DMS 273 treated with DMSO at 0.1 percent for 48 hours (cell line): ENCODE results near the gene PTPRM.
A peak's percentile ranks its signal among the peaks of the same experiment; 100 is the strongest.

ENCODE experiments used
- DNase-seq: peaks from one replicate; lab custom pipeline; 2025; lab: John Stamatoyannopoulos, UW

The PTPRM gene

GRCh38 chr18:7757175-7757574 lies 190.1 kb downstream of the PTPRM start:
- DNase-seq, result no peak

GRCh38 chr18:7758764-7759163 lies 191.6 kb downstream of the PTPRM start:
- no peak for DNase-seq

DNA sequence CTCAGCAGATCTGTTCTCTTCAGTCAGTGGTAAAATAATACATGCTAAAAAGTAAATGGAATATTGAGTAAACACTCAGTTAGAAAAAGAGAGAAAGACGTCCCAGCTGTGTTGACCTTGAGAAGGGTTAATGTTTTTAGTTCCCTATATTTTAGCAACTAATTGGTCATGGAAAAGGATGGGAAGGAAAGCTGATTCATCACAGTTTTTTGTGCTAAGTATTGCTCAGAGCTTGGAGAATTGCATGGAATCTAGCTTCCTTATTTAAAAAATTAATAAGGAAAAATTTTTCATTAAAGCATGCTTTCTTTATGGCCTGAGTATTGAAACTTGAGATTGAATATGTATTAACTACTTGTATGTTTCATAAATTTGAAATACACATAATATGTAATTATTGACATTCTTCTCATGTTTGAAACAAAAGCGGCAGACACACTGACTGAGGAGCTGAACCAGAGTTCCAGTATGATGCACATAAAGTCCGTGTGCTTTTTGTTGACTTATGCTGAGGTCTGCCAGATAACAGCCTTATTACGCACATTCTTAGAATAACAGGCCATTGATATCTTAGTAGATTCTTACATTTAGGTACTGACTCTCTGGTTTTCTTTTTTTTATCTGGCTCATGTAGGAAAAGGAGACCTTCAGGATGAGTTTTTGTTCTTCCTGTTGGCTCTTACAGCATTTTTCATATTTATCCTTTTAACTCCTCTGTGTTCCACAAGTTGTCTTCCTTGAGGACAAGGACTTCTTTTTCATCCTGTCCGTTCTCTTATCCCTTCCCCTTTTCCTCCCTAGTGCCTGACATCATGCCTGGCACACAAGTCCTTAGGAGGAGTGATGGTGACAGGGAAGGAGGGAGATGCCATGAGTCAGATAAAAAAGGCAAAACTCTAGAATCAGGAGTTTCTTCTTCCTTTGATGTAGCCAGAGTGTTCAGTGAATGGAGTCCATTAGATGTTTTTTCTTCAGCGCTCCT lies 194.1 kb downstream of the PTPRM start:
- no peak for DNase-seq

GRCh38 chr18:7764405-7764804 lies 197.3 kb downstream of the PTPRM start:
- DNase-seq, result no peak

DNA sequence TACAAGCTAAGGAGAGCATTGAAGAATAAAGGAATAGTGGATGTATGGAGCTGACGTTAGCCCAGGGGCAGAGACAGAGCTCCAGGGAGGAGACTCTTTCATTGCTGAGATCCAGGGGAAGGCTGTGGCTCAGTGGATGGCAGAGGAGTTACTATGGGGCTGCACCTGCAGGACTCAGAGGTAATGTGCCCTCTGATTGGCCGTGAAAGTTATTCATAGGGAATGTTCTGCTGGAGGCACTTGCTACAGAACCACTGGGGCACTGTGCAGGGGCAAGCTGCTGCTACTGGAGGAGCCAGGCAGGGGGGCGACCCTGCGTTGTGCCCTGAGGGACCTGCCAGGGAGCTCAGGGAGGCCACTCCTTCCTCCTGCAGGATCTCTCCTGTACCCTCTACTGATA lies 199.2 kb downstream of the PTPRM start:
- DNase-seq, result no peak

DNA sequence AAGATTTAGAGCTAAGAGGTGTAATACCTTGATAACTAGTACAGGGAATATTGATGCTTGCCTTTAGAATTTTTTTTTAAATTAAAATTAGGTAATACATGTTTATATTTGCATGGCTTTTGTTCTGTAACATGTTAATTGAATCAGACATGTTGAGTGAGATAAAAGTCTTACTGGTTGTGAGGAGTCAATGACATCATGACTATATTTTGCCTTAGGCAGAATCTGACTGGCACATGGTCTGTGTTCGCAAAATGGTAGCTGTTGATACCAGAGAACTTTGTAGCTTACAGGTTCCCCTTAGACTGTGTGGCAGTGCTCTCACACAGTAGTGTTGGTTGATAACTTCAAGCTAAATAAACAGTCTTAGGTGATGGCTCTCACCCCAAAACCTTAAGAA lies 199.7 kb downstream of the PTPRM start:
- DNase-seq, result no peak

DNA sequence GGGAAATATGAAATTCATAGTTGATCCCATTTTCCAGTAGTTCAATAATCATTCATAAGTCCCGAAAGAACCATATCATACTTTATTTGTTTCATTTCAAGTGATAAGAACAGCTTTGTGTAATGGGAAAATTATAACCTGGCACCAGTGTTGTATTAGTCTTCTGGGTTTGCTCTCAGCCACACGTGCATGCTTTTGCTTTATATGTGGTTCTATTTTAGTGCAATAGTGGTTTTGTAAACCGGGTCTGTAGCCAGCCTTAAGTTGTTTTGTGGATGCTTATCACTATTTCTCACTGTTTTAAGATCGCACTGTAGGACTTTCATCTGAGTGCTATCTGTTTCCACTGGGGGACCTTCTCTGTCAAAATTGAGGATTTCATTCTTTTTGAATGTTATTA lies 203.8 kb downstream of the PTPRM start:
- DNase-seq, result no peak

- DNase-seq, result no peak
Measured at GRCh38 chr18:7772510-7772888, 205.4 kb downstream of the PTPRM start.

GRCh38 chr18:7772951-7773350 lies 205.8 kb downstream of the PTPRM start:
- DNase-seq, result no peak

DNA sequence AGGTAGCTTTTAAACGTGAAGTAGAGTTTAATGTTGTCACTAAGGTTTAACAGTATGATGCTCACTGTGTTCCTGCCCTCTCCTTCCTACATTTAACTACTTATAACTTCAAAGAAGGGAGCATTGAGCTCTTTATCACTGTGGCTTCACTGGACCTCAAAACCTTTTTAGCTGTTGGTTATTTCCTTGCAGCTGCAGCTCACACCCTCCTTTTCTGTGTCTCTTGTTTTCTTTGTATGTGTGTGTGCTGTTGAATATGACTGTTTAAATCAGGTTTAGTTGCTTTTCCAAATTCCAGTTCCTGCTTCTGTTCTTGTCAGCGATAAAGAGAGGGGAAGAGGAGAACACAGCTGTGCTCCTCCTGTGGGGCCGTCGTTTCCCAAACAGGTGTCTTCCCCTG lies 208.0 kb downstream of the PTPRM start:
- DNase-seq, result no peak

DNA sequence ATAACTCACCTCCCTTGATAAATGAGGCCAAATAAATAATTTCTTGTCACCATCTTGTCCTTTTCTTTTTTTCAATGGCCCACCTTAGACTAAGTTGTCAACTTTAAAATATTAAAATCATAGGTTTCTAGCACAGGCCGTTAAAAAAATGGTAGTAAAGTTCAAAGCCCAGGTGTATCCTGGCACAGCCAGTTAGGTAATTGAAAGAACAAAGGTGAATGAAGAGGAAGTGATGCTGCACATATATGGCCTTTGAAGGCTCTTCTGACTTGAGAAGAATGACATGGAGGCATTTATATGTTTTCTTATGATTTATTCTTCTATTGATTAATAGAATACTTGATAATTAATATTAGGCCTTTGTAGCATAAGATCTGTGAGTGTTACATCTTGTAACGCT lies 208.7 kb downstream of the PTPRM start:
- DNase-seq, result no peak

DNA sequence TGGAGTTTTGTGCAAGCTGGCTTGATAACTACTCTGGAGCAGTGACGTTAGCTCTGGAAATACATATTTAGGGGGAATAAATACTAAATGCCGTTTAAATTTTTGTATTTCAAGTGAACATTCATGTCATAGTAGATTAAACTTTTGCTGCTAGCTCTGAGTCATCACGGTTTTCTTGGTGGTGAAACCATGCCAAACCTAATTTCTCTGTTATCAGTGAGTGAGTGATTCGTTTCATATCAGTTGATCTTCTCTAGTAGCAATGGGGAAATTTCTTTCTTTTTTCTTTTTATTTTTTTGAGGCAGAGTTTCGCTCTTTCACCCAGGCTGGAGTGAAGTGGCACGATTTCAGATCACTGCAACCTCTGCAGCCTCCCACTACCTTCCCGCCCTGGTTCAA lies 211.1 kb downstream of the PTPRM start:
- no peak for DNase-seq

GRCh38 chr18:7779211-7779610 lies 212.1 kb downstream of the PTPRM start:
- no peak for DNase-seq

DNA sequence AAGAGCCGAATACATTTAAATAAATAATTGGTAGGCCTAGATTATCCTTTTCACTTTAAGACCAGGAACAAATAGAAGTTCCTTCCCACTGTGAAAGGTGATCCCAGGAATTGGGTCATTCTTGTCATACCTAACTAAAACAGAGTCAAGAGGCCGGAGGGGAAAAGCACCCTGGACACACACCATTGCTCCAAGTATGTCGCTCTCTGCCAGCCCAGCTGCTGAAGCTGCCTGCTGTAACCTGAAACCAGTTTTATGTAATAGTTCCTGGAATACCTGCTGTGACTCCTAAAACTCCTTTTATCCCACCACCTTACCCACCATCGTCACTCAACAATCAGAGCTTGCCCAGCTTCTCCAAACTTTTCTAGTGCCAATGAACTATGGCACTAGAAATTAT lies 217.1 kb downstream of the PTPRM start:
- no peak for DNase-seq

- DNase-seq, result no peak
Measured at GRCh38 chr18:7786569-7786968, 219.5 kb downstream of the PTPRM start.

GRCh38 chr18:7787339-7787738 lies 220.2 kb downstream of the PTPRM start:
- DNase-seq, result no peak

DNA sequence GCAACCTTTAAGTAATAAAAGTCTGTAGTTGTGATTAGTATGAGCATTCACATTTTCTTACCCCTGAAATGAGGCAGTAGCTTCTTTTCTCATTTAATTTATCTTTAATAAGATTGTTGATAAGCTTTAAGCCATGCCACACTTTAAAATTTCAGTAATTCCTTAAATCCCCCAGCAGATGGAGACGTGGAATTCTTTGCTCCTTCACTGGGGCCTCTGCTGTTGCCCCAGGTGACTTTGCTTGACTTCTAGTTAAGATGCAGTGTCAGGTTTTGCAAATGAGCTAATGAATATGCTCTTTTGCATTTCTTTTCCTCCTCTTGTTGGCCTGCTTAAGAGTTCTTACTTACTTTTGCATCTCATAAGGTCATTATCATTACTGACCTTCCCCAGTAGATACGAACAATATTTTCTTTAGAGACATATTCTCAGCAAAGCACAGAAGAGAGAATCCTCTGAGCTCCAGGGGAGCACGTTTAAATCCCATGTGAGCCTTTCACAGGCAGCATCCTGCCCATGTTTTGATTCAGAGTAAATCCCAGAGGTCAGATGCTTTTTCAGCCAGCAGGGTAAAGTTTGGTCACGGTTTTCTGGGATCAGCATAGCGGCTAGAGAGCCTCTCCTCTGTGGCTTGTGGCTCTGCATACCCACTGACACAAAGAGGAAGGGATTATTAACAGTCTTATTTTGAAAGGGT lies 222.9 kb downstream of the PTPRM start:
- peak; percentile 1 for DNase-seq

DNA sequence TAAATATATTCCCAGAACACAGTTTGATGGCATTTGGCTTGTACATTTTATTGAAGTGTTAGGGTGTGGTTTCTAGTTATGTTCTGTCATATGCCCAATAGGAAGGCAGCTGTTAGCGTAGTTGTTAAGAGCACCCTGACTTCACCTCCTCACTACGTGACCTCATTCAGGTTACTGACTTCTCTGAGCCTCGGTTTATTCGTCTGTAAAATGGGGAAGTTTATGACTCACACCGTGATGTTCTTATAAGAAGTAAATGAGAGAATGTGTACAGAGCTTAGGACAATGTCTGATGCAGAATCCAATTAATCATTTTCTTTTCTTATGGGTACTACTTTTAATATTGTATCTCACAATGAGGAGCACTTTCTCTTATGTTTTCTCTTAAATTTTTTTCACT lies 226.0 kb downstream of the PTPRM start:
- no peak for DNase-seq

DNA sequence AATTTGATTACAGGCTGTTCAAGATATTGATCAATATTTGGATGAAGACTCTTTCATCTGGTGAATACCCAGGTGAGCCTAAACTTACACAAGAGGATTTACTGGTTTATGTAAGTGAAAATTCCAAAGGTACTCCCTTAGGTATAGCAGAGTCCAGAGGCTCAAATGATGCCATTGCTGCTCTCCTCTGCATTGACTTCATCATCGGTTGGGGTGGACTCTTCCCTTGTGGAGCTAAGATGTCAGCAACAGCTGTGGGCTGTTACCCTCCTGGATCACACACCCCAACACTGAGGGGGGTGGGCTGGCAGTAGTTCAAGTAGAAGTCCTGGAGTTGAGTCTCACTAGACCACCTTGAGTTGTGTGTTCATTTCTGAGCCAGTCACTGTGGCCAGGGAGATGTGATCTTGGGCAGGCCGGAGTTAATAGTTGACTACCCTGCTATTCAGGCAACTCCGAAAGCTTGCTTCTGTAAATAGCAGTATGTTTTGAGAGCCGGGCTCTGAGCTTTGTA lies 236.9 kb downstream of the PTPRM start:
- DNase-seq, result no peak

- DNase-seq, result no peak
Measured at GRCh38 chr18:7805096-7805495, 238.0 kb downstream of the PTPRM start.

- DNase-seq, result no peak
Measured at GRCh38 chr18:7805880-7806279, 238.8 kb downstream of the PTPRM start.

GRCh38 chr18:7807936-7808453 lies 240.9 kb downstream of the PTPRM start:
- DNase-seq, result no peak

GRCh38 chr18:7808992-7809391 lies 241.9 kb downstream of the PTPRM start:
- DNase-seq, result no peak
